KMS-11 (cell line): ENCODE results near the gene CNPPD1.

Experiments
- H2AFZ ChIP-seq: fragments of 200-600 bp; sonication (generic); 2 replicates; pipeline ENCODE4 v1.6.1; 2016; ENCODE audit warnings: antibody characterized with exemption, mixed run types, low read depth
- H3K27ac ChIP-seq: fragments of 200-600 bp; sonication (generic); 2 replicates; pipeline ENCODE4 v1.6.1; 2016; ENCODE audit warnings: mild to moderate bottlenecking, mixed run types
- H3K27me3 ChIP-seq: fragments of 200-600 bp; sonication (generic); 2 replicates; pipeline ENCODE4 v1.6.1; 2017; ENCODE audit warnings: mild to moderate bottlenecking, low read depth, mixed run types, moderate library complexity; ENCODE audit not compliant: insufficient read depth
- H3K36me3 ChIP-seq: fragments of 200-600 bp; sonication (generic); 2 replicates; pipeline ENCODE4 v1.6.1; 2017; ENCODE audit warnings: mild to moderate bottlenecking, mixed run types; ENCODE audit not compliant: insufficient read depth
- H3K4me1 ChIP-seq: fragments of 200-600 bp; sonication (generic); 2 replicates; pipeline ENCODE4 v1.6.1; 2016; ENCODE audit warnings: mild to moderate bottlenecking, low read depth, mixed run types; ENCODE audit not compliant: poor library complexity, severe bottlenecking
- H3K4me2 ChIP-seq: fragments of 200-600 bp; sonication (generic); 2 replicates; pipeline ENCODE4 v1.7.0; 2016; ENCODE audit warnings: mild to moderate bottlenecking, mixed run types
- H3K4me3 ChIP-seq: fragments of 200-600 bp; sonication (generic); IDR thresholded peaks from 2 replicates; pipeline ENCODE4 v1.6.1; 2017; ENCODE audit warnings: low read depth, low read length, mixed read lengths; ENCODE audit not compliant: insufficient read depth
- H3K79me2 ChIP-seq: fragments of 200-600 bp; sonication (generic); 2 replicates; pipeline ENCODE4 v1.6.1; 2016; ENCODE audit warnings: low read depth, mixed run types; ENCODE audit not compliant: insufficient read depth
- H3K9ac ChIP-seq: fragments of 200-600 bp; sonication (generic); 2 replicates; pipeline ENCODE4 v1.6.1; 2016; ENCODE audit warnings: mild to moderate bottlenecking, mixed run types
- H4K20me1 ChIP-seq: fragments of 200-600 bp; sonication (generic); 2 replicates; pipeline ENCODE4 v1.6.1; 2016; ENCODE audit warnings: mild to moderate bottlenecking, mixed run types; ENCODE audit not compliant: insufficient read depth
- TF ChIP-seq, protein P1 (sequence below): fragments of 200-600 bp; sonication (generic); conservative IDR thresholded peaks from 2 replicates; pipeline ENCODE4 v1.6.1; 2017; ENCODE audit warnings: low read depth, mild to moderate bottlenecking, antibody characterized with exemption, low read length, moderate library complexity, mixed read lengths

The CNPPD1 gene

DNA sequence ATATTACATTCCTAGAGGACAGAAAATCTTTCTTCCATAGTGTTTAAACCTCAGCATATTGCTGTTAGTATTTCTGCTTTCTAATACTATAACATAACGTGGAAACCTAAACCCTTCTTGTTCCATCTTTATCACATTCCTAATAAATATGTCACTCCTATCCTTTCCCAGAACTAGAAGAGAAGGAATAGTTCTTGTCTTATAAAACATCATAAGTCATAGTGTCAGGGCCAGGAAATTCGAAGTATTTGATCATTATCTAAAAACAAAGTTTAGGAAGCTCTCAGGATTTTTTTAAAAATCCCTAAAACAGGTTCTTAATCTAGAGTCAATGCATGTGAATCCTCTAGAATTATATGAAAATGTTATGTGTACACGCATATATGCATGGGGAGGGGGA, 18.1 kb downstream of the CNPPD1 start:
- Histone ChIP-seq H3K27ac (no peak overlapping the region), H3K27me3 (no peaks in the 10 kb centered on the region; the same call in 1 of the 2 replicates), H2AFZ (no peak overlapping the region), H3K4me2 (no peak overlapping the region), H3K9ac (no peak overlapping the region), H3K36me3 (no peaks in the 10 kb centered on the region), H3K4me3 (no peak overlapping the region), H4K20me1 (no peaks in the 10 kb centered on the region), H3K4me1 (peaks cover 11% of the 10 kb centered on the region), H3K79me2 (no peaks in the 10 kb centered on the region)
- TF ChIP-seq, protein P1, sequence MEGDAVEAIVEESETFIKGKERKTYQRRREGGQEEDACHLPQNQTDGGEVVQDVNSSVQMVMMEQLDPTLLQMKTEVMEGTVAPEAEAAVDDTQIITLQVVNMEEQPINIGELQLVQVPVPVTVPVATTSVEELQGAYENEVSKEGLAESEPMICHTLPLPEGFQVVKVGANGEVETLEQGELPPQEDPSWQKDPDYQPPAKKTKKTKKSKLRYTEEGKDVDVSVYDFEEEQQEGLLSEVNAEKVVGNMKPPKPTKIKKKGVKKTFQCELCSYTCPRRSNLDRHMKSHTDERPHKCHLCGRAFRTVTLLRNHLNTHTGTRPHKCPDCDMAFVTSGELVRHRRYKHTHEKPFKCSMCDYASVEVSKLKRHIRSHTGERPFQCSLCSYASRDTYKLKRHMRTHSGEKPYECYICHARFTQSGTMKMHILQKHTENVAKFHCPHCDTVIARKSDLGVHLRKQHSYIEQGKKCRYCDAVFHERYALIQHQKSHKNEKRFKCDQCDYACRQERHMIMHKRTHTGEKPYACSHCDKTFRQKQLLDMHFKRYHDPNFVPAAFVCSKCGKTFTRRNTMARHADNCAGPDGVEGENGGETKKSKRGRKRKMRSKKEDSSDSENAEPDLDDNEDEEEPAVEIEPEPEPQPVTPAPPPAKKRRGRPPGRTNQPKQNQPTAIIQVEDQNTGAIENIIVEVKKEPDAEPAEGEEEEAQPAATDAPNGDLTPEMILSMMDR: no peak

DNA sequence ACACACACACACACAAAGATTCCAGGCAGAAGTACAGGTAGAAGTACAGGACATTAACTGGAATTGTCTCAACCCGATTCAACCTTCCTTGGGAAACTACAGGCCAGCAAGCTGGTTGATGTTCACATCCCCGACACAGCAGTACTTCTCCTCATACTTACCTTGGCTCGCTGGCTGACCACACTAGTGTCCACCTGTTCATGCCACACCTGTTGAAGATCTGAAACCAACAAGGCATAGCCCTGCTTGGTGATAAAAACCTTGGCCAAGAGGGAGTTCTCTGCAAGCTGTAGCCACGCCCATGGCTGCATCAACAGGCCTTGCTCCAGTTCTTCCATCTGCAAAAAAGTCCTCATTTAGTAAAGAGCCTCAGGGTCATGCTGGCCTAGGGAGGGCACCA, 18.7 kb downstream of the CNPPD1 start:
- Histone ChIP-seq H3K9ac (no peak overlapping the region), H2AFZ (no peak overlapping the region), H4K20me1 (no peaks in the 10 kb centered on the region), H3K4me2 (no peak overlapping the region), H3K27me3 (no peaks in the 10 kb centered on the region), H3K36me3 (no peaks in the 10 kb centered on the region), H3K79me2 (no peaks in the 10 kb centered on the region), H3K27ac (no peak overlapping the region), H3K4me1 (peaks cover 11% of the 10 kb centered on the region), H3K4me3 (no peak overlapping the region)
- TF ChIP-seq, protein P1: no peak

DNA sequence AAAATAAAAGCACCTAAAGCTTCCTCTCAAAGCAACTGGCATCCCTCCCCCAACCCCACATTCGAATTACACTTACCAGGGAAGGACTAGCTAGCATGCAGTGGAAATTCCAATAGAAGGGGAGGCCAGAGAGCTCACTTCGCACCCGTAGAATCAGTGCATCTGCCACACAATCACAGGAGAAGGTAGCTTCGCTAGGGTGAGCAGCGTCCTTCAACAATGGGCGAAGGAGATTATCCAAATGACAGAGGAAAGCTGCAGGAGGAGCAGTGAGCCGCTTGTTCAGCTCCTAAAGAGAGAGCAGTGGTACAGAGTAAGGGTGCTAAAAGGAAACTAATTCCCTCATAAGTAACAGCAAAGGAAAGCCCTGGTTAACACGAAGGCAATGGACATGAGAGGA, 19.3 kb downstream of the CNPPD1 start:
- Histone ChIP-seq H3K4me3 (no peak overlapping the region), H3K79me2 (no peaks in the 10 kb centered on the region), H4K20me1 (no peaks in the 10 kb centered on the region), H3K27ac (no peak overlapping the region), H3K4me1 (peaks cover 11% of the 10 kb centered on the region), H3K36me3 (no peaks in the 10 kb centered on the region), H2AFZ (no peak overlapping the region), H3K9ac (no peak overlapping the region), H3K27me3 (no peaks in the 10 kb centered on the region), H3K4me2 (no peak overlapping the region)
- TF ChIP-seq, protein P1: no peak

DNA sequence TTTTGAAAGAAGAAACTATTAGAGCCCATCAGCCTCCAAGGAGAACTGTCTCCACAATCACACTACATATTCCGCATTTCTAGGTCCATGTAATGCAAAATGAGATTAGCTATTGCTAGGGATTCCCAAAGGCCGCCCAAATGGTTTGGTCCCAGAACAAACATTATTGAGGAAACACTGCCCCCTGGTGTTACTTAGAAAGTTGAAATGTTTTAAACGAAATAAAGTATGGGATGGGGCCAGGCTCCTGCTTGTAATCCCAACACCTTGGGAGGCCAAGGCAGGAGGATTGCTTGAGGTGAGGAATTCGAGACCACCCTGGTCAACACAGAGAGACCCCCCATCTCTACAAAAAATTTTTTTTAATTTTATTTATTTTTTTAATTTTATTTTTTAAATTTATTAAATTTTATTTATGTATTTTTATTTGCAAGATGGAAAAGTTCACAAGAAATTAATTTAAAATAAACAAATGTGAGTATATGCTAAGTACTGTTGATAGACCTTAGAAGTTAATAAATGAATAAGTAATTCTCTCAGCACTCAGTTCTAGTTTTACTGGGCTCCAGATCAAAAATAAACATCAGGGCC, 21.6 kb downstream of the CNPPD1 start:
- no peaks in the 10 kb centered on the region for H3K79me2 ChIP-seq
- TF ChIP-seq, protein P1: peak; percentile 71
- H3K27me3 ChIP-seq: no peaks in the 10 kb centered on the region
- H3K4me2 ChIP-seq: no peak overlapping the region
- peaks cover 3% of the 10 kb centered on the region for H3K4me1 ChIP-seq
- no peak overlapping the region for H3K27ac ChIP-seq
- H3K36me3 ChIP-seq: no peaks in the 10 kb centered on the region
- no peak overlapping the region for H3K4me3 ChIP-seq
- no peaks in the 10 kb centered on the region for H4K20me1 ChIP-seq
- no peak overlapping the region for H2AFZ ChIP-seq
- H3K9ac ChIP-seq: no peak overlapping the region
